ENCODE results near the gene ZNF385A. TPM values are rescaled to one million over a fixed set of nuclear protein-coding genes. Genes with fewer than 3 reads are reported as not detected.
A peak's percentile ranks its signal among the peaks of the same experiment; 100 is the strongest.

Gene ZNF385A
- total RNA-seq, 1 experiment from 2014 or later: 5.9 TPM

DNA sequence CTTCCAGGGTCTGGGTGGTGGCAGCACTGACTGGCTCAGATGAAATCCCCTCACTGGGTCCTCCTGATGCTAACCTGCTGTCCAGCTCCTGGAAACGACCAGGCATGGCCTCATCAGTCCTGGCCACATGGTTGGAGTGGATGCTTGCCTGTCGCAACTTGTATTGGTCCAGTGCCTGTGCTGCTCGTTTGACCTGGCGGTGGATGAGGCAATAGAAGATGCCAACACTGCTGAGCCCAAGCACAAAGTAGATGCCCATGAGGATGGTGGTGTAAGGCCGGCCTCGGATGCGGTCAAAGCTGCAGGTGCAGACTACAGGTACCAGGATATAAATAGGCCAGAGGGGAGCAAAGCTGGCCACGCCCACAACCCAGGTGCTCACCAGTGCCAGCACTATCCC is 21.5 kb downstream of the ZNF385A start:
- ATAC-seq (no peak), DNase-seq (ENCODE audit: low read depth, low spot score) (no peak)
- ChIA-PET CTCF (no interaction called here), POLR2A (no interaction called here)
- TF ChIP-seq POLR2AphosphoS5 (IDR thresholded peaks at IDR 0.05; ENCODE audit: low read depth, low read length): no peak
- no peak for TF ChIP-seq SIN3A (IDR thresholded peaks at IDR 0.05; ENCODE audit: borderline replicate concordance, insufficient read depth, low read depth, low read length)
- TF ChIP-seq TCF7L2 (IDR thresholded peaks at IDR 0.05; ENCODE audit: low read depth, low read length): no peak
- TF ChIP-seq, protein P1, sequence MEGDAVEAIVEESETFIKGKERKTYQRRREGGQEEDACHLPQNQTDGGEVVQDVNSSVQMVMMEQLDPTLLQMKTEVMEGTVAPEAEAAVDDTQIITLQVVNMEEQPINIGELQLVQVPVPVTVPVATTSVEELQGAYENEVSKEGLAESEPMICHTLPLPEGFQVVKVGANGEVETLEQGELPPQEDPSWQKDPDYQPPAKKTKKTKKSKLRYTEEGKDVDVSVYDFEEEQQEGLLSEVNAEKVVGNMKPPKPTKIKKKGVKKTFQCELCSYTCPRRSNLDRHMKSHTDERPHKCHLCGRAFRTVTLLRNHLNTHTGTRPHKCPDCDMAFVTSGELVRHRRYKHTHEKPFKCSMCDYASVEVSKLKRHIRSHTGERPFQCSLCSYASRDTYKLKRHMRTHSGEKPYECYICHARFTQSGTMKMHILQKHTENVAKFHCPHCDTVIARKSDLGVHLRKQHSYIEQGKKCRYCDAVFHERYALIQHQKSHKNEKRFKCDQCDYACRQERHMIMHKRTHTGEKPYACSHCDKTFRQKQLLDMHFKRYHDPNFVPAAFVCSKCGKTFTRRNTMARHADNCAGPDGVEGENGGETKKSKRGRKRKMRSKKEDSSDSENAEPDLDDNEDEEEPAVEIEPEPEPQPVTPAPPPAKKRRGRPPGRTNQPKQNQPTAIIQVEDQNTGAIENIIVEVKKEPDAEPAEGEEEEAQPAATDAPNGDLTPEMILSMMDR (IDR thresholded peaks at IDR 0.05): no peak
- TF ChIP-seq, protein P2, sequence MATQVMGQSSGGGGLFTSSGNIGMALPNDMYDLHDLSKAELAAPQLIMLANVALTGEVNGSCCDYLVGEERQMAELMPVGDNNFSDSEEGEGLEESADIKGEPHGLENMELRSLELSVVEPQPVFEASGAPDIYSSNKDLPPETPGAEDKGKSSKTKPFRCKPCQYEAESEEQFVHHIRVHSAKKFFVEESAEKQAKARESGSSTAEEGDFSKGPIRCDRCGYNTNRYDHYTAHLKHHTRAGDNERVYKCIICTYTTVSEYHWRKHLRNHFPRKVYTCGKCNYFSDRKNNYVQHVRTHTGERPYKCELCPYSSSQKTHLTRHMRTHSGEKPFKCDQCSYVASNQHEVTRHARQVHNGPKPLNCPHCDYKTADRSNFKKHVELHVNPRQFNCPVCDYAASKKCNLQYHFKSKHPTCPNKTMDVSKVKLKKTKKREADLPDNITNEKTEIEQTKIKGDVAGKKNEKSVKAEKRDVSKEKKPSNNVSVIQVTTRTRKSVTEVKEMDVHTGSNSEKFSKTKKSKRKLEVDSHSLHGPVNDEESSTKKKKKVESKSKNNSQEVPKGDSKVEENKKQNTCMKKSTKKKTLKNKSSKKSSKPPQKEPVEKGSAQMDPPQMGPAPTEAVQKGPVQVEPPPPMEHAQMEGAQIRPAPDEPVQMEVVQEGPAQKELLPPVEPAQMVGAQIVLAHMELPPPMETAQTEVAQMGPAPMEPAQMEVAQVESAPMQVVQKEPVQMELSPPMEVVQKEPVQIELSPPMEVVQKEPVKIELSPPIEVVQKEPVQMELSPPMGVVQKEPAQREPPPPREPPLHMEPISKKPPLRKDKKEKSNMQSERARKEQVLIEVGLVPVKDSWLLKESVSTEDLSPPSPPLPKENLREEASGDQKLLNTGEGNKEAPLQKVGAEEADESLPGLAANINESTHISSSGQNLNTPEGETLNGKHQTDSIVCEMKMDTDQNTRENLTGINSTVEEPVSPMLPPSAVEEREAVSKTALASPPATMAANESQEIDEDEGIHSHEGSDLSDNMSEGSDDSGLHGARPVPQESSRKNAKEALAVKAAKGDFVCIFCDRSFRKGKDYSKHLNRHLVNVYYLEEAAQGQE (IDR thresholded peaks at IDR 0.05; ENCODE audit: insufficient read depth in 1 of 2, low read depth in 2 of 2, low read length in 1 of 2): no peak
- no peaks in the 10 kb centered on the region for H3K27me3 ChIP-seq (ENCODE audit: control insufficient read depth, insufficient read depth, low read length)
- intact Hi-C loops (cut with micrococcal nuclease; ENCODE audit: unreplicated experiment): loop anchor here (5.0 kb wide), 1 partner anchor 76 kb away; no protein-coding TSS in a partner anchor
- H3K4me3 ChIP-seq (ENCODE audit: low read depth in 2 of 2, low read length in 2 of 2): no peak overlapping the region
- BruUV-seq (replicated peaks): no TSS peak
- no peak overlapping the region for H3K27ac ChIP-seq (ENCODE audit: low read length)
- peaks cover 21% of the 10 kb centered on the region for H3K4me1 ChIP-seq (ENCODE audit: control insufficient read depth, insufficient read depth, low read length)
- H3K36me3 ChIP-seq (ENCODE audit: control insufficient read depth, insufficient read depth, low read length): no peaks in the 10 kb centered on the region
- in situ Hi-C loops (cut with HindIII; ENCODE audit: low pct_unique_long_range_greater_than_20kb, low sequenced_read_pairs): no loop called here
- no peaks in the 10 kb centered on the region for H3K9me3 ChIP-seq (ENCODE audit: control insufficient read depth, insufficient read depth, low read depth, low read length)

- POLR2A ChIA-PET: no interaction called here
- Histone ChIP-seq H3K36me3 (ENCODE audit: control insufficient read depth, insufficient read depth, low read length) (no peaks in the 10 kb centered on the region), H3K4me1 (ENCODE audit: control insufficient read depth, insufficient read depth, low read length) (peaks cover 32% of the 10 kb centered on the region), H3K27me3 (ENCODE audit: control insufficient read depth, insufficient read depth, low read length) (no peaks in the 10 kb centered on the region), H3K27ac (ENCODE audit: low read length) (peak overlapping the region; percentile 91), H3K9me3 (ENCODE audit: control insufficient read depth, insufficient read depth, low read depth, low read length) (no peaks in the 10 kb centered on the region), H3K4me3 (ENCODE audit: low read depth in 2 of 2, low read length in 2 of 2) (no peak overlapping the region)
- intact Hi-C loops (cut with micrococcal nuclease; ENCODE audit: unreplicated experiment): loop anchor here (2.0 to 5.0 kb wide), 2 partner anchors 74 to 140 kb away; no protein-coding TSS in a partner anchor
- CTCF ChIA-PET: interaction anchor here (0.7 kb wide), 1 partner anchor 61 kb away, joined by 3 read pairs; no protein-coding TSS in a partner anchor
- in situ Hi-C loops (cut with HindIII; ENCODE audit: low pct_unique_long_range_greater_than_20kb, low sequenced_read_pairs): no loop called here
- DNase-seq (ENCODE audit: low read depth, low spot score): peak; percentile 81
- BruUV-seq (replicated peaks): no TSS peak
- TF ChIP-seq, protein P2 (IDR thresholded peaks at IDR 0.05; ENCODE audit: insufficient read depth in 1 of 2, low read depth in 2 of 2, low read length in 1 of 2): no peak; a peak in 1 of 4 replicates
- no peak for TF ChIP-seq SIN3A (IDR thresholded peaks at IDR 0.05; ENCODE audit: borderline replicate concordance, insufficient read depth, low read depth, low read length)
- TF ChIP-seq, protein P1 (IDR thresholded peaks at IDR 0.05): peak; percentile 96
- no peak for TF ChIP-seq TCF7L2 (IDR thresholded peaks at IDR 0.05; ENCODE audit: low read depth, low read length)
- no peak for TF ChIP-seq POLR2AphosphoS5 (IDR thresholded peaks at IDR 0.05; ENCODE audit: low read depth, low read length)
- peak; percentile 68 for ATAC-seq
Measured at GRCh38 chr12:54360717-54361456, 23.6 kb downstream of the ZNF385A start.

Measured in Panc1 (cell line).